ENCODE measurements around the gene CFAP157. TPM values are rescaled to one million over a fixed set of nuclear protein-coding genes. Genes with fewer than 3 reads are reported as not detected.
"Not testable (repeated sequence)": the region's sequence is repeated elsewhere in the genome, so short reads cannot be mapped to it uniquely, and the experiment has no call there.

The CFAP157 gene
- total and polyA plus RNA-seq, 2 of the 13 experiments (the other 11 are each of a cell fraction or from before 2014, with no cell fraction given): 0.07 TPM; not detected in 1

GRCh38 chr9:127756233-127756632, 49.4 kb downstream of the CFAP157 start:
- TF ChIP-seq MIER3 (CRISPR knock-in tag; IDR thresholded peaks at IDR 0.05; ENCODE audit: borderline replicate concordance) (no peak), IKZF1 (IDR thresholded peaks at IDR 0.05) (no peak)
- H2AFZ ChIP-seq (ENCODE audit: low read length): no peak overlapping the region
- intact Hi-C loops (cut with micrococcal nuclease; ENCODE audit: unreplicated experiment): no loop called here
- POLR2A ChIA-PET: no interaction called here
- in situ Hi-C loops (cut with HindIII; ENCODE audit: extremely low pct_ligation_motif_present, low pct_unique_long_range_greater_than_20kb): no loop called here
- H3K27ac ChIP-seq (ENCODE audit: extremely low read length, insufficient read depth, low read length): no peak overlapping the region
- no peaks in the 10 kb centered on the region for H3K4me1 ChIP-seq (ENCODE audit: insufficient read depth, low read length)
- H3K9ac ChIP-seq (ENCODE audit: insufficient read depth, low read depth, low read length): no peak overlapping the region
- FAIRE-seq: no peak
- H3K27me3 ChIP-seq (ENCODE audit: control insufficient read depth in 1 of 2, insufficient read depth in 2 of 2, low read length in 2 of 2): peaks cover 0 to 49% of the 10 kb centered on the region in 2 experiments; a peak in 3 of 5 replicates
- CTCF ChIA-PET (ENCODE audit: low intra/inter-chr PET ratio, low total read pairs): no interaction called here
- no peak overlapping the region for H3K4me2 ChIP-seq (ENCODE audit: low read depth, low read length)
- DNase-seq (ENCODE audit: low spot score): no peak
- WGBS (ENCODE audit: low lambda C conversion rate): 43% methylated on average over 3 of the region's 3 CpGs
- no peaks in the 10 kb centered on the region for H3K36me3 ChIP-seq (replicated peaks in 1 of 2; ENCODE audit: control insufficient read depth in 1 of 2, insufficient read depth in 2 of 2, low read length in 2 of 2)
- BruUV-seq (replicated peaks): no TSS peak
- no peaks in the 10 kb centered on the region for H3K9me3 ChIP-seq (ENCODE audit: low read length)
- no peak for ATAC-seq
- H3K79me2 ChIP-seq (ENCODE audit: insufficient read depth, low read length): no peaks in the 10 kb centered on the region
- no peaks in the 10 kb centered on the region for H4K20me1 ChIP-seq (ENCODE audit: insufficient read depth, low read length)
- no peak overlapping the region for H3K4me3 ChIP-seq (replicated peaks in 1 of 3; ENCODE audit: insufficient read depth in 1 of 3, low read depth in 2 of 3, low read length in 3 of 3)

DNA sequence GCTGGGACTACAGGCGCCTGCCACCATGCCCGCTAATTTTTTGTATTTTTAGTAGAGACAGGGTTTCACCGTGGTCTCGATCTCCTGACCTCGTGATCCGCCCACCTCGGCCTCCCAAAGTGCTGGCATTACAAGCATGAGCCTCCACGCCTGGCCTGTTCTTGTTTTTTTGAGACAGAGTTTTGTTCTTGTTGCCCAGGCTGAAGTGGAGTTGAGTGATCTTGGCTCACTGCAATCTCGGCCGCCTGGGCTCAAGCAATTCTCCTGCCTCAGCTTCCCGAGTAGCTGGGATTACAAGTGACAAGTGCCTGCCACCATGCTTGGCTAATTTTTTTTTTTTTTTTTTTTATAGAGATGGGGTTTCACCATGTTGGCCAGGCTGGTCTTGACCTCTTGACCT, 50.0 kb downstream of the CFAP157 start:
- H3K9ac ChIP-seq (ENCODE audit: insufficient read depth, low read depth, low read length); H3K9me3 ChIP-seq (ENCODE audit: low read length); POLR2A ChIA-PET; H3K79me2 ChIP-seq (ENCODE audit: insufficient read depth, low read length); in situ Hi-C loops (cut with HindIII; ENCODE audit: extremely low pct_ligation_motif_present, low pct_unique_long_range_greater_than_20kb); H3K27ac ChIP-seq (ENCODE audit: extremely low read length, insufficient read depth, low read length); H3K4me2 ChIP-seq (ENCODE audit: low read depth, low read length); CTCF ChIA-PET (ENCODE audit: low intra/inter-chr PET ratio, low total read pairs); intact Hi-C loops (cut with micrococcal nuclease; ENCODE audit: unreplicated experiment); BruUV-seq (replicated peaks); ATAC-seq; H3K4me1 ChIP-seq (ENCODE audit: insufficient read depth, low read length); H2AFZ ChIP-seq (ENCODE audit: low read length); DNase-seq (ENCODE audit: low spot score); FAIRE-seq; H3K4me3 ChIP-seq (replicated peaks in 1 of 3; ENCODE audit: insufficient read depth in 1 of 3, low read depth in 2 of 3, low read length in 3 of 3); H4K20me1 ChIP-seq (ENCODE audit: insufficient read depth, low read length); H3K36me3 ChIP-seq (replicated peaks in 1 of 2; ENCODE audit: control insufficient read depth in 1 of 2, insufficient read depth in 2 of 2, low read length in 2 of 2): not testable (repeated sequence)
- peaks cover 0 to 52% of the 10 kb centered on the region in 2 experiments; a peak in 3 of 5 replicates for H3K27me3 ChIP-seq (ENCODE audit: control insufficient read depth in 1 of 2, insufficient read depth in 2 of 2, low read length in 2 of 2)
- whole genome bisulfite sequencing (ENCODE audit: low lambda C conversion rate): 14% methylated on average over 11 of the region's 11 CpGs

DNA sequence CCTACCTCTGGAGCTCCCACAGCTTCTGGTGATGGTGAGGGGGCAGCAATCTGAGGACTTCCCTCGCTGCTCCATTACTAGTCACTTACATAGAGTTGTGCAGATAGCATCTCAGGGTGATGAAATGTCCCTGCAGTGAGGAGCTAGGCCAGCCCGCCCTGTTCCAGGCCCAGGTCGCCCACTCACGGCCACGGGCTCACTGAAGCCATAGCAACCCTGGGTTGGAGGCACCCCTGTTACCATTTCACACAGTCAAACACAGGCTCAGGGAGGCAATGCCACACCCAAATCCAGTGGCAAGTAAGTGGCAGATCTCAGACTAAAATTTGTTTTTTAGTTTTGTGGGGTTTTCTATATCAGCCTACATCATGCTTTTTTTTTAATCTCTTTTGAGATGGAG, 52.1 kb downstream of the CFAP157 start:
- ChIA-PET CTCF (ENCODE audit: low intra/inter-chr PET ratio, low total read pairs) (no interaction called here), POLR2A (no interaction called here)
- Histone ChIP-seq H3K4me2 (ENCODE audit: low read depth, low read length) (no peak overlapping the region), H3K79me2 (ENCODE audit: insufficient read depth, low read length) (no peaks in the 10 kb centered on the region), H3K9ac (ENCODE audit: insufficient read depth, low read depth, low read length) (no peak overlapping the region), H3K4me3 (replicated peaks in 1 of 3; ENCODE audit: insufficient read depth in 1 of 3, low read depth in 2 of 3, low read length in 3 of 3) (no peak overlapping the region), H3K9me3 (ENCODE audit: low read length) (no peaks in the 10 kb centered on the region), H4K20me1 (ENCODE audit: insufficient read depth, low read length) (no peaks in the 10 kb centered on the region), H3K27me3 (ENCODE audit: control insufficient read depth in 1 of 2, insufficient read depth in 2 of 2, low read length in 2 of 2) (peaks cover 0 to 50% of the 10 kb centered on the region in 2 experiments; a peak in 2 of 5 replicates), H3K36me3 (replicated peaks in 1 of 2; ENCODE audit: control insufficient read depth in 1 of 2, insufficient read depth in 2 of 2, low read length in 2 of 2) (no peaks in the 10 kb centered on the region), H3K27ac (ENCODE audit: extremely low read length, insufficient read depth, low read length) (no peak overlapping the region), H2AFZ (ENCODE audit: low read length) (no peak overlapping the region), H3K4me1 (ENCODE audit: insufficient read depth, low read length) (no peaks in the 10 kb centered on the region)
- ATAC-seq (no peak), DNase-seq (ENCODE audit: low spot score) (no peak), FAIRE-seq (no peak)
- BruUV-seq (replicated peaks): no TSS peak
- TF ChIP-seq, protein P1, sequence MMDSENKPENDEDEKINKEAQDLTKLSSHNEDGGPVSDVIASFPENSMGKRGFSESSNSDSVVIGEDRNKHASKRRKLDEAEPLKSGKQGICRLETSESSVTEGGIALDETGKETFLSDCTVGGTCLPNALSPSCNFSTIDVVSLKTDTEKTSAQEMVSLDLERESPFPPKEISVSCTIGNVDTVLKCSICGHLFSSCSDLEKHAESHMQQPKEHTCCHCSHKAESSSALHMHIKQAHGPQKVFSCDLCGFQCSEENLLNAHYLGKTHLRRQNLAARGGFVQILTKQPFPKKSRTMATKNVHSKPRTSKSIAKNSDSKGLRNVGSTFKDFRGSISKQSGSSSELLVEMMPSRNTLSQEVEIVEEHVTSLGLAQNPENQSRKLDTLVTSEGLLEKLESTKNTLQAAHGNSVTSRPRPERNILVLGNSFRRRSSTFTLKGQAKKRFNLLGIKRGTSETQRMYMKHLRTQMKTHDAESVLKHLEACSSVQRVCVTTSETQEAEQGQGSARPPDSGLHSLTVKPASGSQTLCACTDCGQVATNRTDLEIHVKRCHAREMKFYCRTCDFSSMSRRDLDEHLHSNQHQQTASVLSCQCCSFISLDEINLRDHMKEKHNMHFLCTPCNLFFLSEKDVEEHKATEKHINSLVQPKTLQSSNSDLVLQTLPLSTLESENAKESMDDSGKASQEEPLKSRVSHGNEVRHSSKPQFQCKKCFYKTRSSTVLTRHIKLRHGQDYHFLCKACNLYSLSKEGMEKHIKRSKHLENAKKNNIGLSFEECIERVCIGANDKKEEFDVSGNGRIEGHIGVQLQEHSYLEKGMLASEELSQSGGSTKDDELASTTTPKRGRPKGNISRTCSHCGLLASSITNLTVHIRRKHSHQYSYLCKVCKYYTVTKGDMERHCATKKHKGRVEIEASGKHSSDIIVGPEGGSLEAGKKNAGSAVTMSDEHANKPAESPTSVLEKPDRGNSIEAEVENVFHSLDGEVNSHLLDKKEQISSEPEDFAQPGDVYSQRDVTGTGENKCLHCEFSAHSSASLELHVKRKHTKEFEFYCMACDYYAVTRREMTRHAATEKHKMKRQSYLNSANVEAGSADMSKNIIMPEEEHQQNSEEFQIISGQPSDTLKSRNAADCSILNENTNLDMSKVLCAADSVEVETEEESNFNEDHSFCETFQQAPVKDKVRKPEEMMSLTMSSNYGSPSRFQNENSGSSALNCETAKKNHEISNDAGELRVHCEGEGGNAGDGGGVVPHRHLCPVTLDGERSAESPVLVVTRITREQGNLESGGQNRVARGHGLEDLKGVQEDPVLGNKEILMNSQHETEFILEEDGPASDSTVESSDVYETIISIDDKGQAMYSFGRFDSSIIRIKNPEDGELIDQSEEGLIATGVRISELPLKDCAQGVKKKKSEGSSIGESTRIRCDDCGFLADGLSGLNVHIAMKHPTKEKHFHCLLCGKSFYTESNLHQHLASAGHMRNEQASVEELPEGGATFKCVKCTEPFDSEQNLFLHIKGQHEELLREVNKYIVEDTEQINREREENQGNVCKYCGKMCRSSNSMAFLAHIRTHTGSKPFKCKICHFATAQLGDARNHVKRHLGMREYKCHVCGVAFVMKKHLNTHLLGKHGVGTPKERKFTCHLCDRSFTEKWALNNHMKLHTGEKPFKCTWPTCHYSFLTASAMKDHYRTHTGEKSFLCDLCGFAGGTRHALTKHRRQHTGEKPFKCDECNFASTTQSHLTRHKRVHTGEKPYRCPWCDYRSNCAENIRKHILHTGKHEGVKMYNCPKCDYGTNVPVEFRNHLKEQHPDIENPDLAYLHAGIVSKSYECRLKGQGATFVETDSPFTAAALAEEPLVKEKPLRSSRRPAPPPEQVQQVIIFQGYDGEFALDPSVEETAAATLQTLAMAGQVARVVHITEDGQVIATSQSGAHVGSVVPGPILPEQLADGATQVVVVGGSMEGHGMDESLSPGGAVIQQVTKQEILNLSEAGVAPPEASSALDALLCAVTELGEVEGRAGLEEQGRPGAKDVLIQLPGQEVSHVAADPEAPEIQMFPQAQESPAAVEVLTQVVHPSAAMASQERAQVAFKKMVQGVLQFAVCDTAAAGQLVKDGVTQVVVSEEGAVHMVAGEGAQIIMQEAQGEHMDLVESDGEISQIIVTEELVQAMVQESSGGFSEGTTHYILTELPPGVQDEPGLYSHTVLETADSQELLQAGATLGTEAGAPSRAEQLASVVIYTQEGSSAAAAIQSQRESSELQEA (CRISPR knock-in tag; IDR thresholded peaks at IDR 0.05; ENCODE audit: not compliant biosample characterization): no peak
- TF ChIP-seq WIZ (CRISPR knock-in tag; IDR thresholded peaks at IDR 0.05): no peak
- TF ChIP-seq HOXA5 (CRISPR knock-in tag; IDR thresholded peaks at IDR 0.05): no peak
- intact Hi-C loops (cut with micrococcal nuclease; ENCODE audit: unreplicated experiment) (no loop called here), in situ Hi-C loops (cut with HindIII; ENCODE audit: extremely low pct_ligation_motif_present, low pct_unique_long_range_greater_than_20kb) (no loop called here)
- 4% methylated on average over 5 of the region's 5 CpGs for WGBS (ENCODE audit: low lambda C conversion rate)
